ENCODE results near the gene PCTP.
A peak's percentile ranks its signal among the peaks of the same experiment; 100 is the strongest.

Gene PCTP

GRCh38 chr17:55726440-55726839 is 24.4 kb upstream of the PCTP start:
- peak overlapping the region; percentile 19; the same call in 1 of the 2 replicates for H3K4me3 ChIP-seq (ENCODE audit: low read depth, low read length)
- ChIA-PET POLR2A (no interaction called here), CTCF (interaction anchor here (13.8 kb wide), 2 partner anchors 6 kb away, joined by 184 read pairs; partner anchors contain the start of gene TMEM100)
- DNase-seq (ENCODE audit: low read depth, low spot score): peak; percentile 82
- no peak for TF ChIP-seq CTCF (IDR thresholded peaks at IDR 0.05; ENCODE audit: insufficient read depth, low read length, missing control alignments)

GRCh38 chr17:55727275-55727674 is 23.6 kb upstream of the PCTP start:
- H3K4me3 ChIP-seq (ENCODE audit: low read depth, low read length): no peak overlapping the region
- TF ChIP-seq CTCF (IDR thresholded peaks at IDR 0.05; ENCODE audit: insufficient read depth, low read length, missing control alignments): no peak
- ChIA-PET CTCF (interaction anchor here (1.0 to 13.8 kb wide), 4 partner anchors 6 to 201 kb away, joined by 3 to 184 read pairs (median 97); partner anchors contain the start of genes PCTP and TMEM100), POLR2A (no interaction called here)
- DNase-seq (ENCODE audit: low read depth, low spot score): no peak

- POLR2A ChIA-PET: no interaction called here
- no peak overlapping the region for H3K4me3 ChIP-seq (ENCODE audit: low read depth, low read length)
- no peak for TF ChIP-seq CTCF (IDR thresholded peaks at IDR 0.05; ENCODE audit: insufficient read depth, low read length, missing control alignments)
Measured at GRCh38 chr17:55727920-55728319, 22.9 kb upstream of the PCTP start.

GRCh38 chr17:55728361-55728760 is 22.5 kb upstream of the PCTP start:
- ChIA-PET CTCF (interaction anchor here (0.8 to 13.8 kb wide), 4 partner anchors 8 to 202 kb away, joined by 3 to 184 read pairs (median 7); partner anchors contain the start of gene TMEM100), POLR2A (no interaction called here)
- DNase-seq (ENCODE audit: low read depth, low spot score): no peak
- no peak for TF ChIP-seq CTCF (IDR thresholded peaks at IDR 0.05; ENCODE audit: insufficient read depth, low read length, missing control alignments)
- H3K4me3 ChIP-seq (ENCODE audit: low read depth, low read length): no peak overlapping the region

More at GRCh38 chr17:55727920-55728319, 22.9 kb upstream of the PCTP start:
- DNase-seq (ENCODE audit: low read depth, low spot score): no peak
- CTCF ChIA-PET: interaction anchor here (1.0 to 13.8 kb wide), 3 partner anchors 7 to 201 kb away, joined by 3 to 184 read pairs (median 10); partner anchors contain the start of gene TMEM100

- CTCF ChIA-PET: interaction anchor here (0.8 to 13.8 kb wide), 4 partner anchors 8 to 202 kb away, joined by 3 to 184 read pairs (median 7); partner anchors contain the start of gene TMEM100
- H3K4me3 ChIP-seq (ENCODE audit: low read depth, low read length): no peak overlapping the region
- no peak for DNase-seq (ENCODE audit: low read depth, low spot score)
- no peak for TF ChIP-seq CTCF (IDR thresholded peaks at IDR 0.05; ENCODE audit: insufficient read depth, low read length, missing control alignments)
- POLR2A ChIA-PET: no interaction called here
Measured at GRCh38 chr17:55728833-55729232, 22.0 kb upstream of the PCTP start.

- POLR2A ChIA-PET: no interaction called here
- no peak for TF ChIP-seq CTCF (IDR thresholded peaks at IDR 0.05; ENCODE audit: insufficient read depth, low read length, missing control alignments)
- DNase-seq (ENCODE audit: low read depth, low spot score): no peak
- CTCF ChIA-PET: interaction anchor here (2.3 to 13.8 kb wide), 2 partner anchors 9 to 203 kb away, joined by 10 to 184 read pairs; partner anchors contain the start of gene TMEM100
- no peak overlapping the region for H3K4me3 ChIP-seq (ENCODE audit: low read depth, low read length)
Measured at GRCh38 chr17:55729484-55729883, 21.4 kb upstream of the PCTP start.
